AG10803 (cell line): Measurements from ENCODE around the gene LAGE3.

Experiments
- DNase-seq: peaks from one replicate; pipeline ENCODE4 v3.0.0; 2010; ENCODE audit warnings: low read depth
- H3K4me3 ChIP-seq: 2 replicates; pipeline ENCODE4 v1.5.1; 2011; ENCODE audit warnings: mild to moderate bottlenecking, low read length, control low read depth
- TF ChIP-seq, protein P1 (sequence below): conservative IDR thresholded peaks from 2 replicates; pipeline ENCODE4 v1.5.1; 2011; ENCODE audit warnings: mild to moderate bottlenecking, low read length, control low read depth, inconsistent platforms

The LAGE3 gene

DNA sequence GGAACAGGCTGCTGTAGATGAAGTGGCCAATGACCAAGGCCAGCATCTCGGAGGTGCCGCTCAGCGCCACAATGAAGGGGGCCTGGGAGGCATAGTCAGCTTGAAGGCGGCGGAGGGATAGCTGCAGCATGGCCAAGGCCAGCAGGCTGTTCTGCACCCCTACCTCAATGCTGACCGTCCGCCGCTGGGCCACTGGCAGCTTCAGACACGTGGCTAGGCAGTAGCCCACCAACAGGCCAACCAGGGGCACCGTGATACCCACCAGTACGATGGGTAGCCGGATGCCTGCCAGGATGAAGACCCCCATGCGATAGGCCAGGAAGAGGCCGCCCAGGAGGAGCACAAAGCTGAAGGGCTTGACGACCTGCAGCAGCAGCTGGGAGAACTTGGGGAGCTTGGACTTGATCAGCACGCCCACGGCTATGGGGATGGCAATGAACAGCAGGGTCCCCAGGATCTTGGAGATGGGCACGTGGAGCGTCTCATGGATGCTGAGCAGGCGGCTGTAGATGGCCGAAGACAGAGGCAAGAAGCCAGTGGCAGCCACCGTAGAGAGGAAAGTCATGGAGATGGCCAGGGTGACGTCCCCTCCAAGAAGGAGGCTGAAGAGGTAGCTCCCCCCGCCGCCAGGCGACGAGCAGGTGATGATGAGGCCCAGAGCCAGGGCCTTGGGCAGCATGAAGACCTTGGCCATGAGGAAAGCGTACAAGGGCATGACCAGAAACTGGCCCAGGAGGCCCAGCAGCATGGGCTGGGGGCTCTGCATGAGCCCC lies 8.6 kb upstream of the LAGE3 start:
- DNase-seq = no peak

DNA sequence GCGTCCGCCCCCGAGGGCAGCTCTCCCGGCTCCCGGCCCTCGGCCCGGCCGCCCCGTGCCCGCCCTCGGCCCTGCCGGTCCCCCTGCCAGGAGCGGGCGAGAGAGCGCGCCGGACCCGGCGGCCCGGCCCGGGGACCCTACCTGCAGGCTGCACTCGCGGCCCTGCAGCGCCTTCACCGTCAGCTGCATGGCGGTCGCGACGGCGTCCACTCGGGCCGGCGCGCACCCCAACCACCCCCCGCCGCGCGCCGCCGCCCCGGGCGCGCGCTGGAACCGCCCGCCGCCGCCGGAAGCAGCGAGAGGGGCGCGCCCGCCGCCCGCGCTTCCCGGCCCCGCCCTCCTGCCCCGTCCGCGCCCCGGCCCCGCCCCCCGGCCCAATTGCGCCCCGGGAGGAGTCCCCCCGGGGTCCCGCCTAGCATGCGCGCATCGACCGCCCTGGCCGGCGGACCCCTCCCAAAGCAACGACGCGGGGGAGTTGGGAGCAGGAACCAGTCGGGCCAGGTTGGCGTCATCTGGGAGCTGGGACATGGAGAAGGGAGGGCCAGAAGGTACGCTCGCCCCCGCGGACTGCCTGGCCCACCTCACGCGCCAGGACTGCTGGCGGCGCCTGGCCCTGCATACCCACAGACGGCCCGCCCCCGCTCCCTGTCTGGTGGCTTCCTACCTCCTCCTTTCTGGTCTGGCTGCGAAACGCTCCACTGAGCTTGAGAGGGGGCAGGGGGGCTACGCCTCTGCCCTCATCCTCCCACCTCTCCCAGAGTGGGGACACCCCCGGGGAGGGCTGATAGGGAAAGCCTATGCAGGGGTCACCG lies 7.5 kb upstream of the LAGE3 start, which contains the start of gene UBL4A:
Gene UBL4A (minus strand): TSS at position 220 of the 812 bp plus-strand sequence. CDS start 31 bp downstream, at position 189.
- peak within 1 kb of the TSS; percentile 64 for H3K4me3 ChIP-seq
- peak; percentile 27 for DNase-seq
- TF ChIP-seq, protein P1, sequence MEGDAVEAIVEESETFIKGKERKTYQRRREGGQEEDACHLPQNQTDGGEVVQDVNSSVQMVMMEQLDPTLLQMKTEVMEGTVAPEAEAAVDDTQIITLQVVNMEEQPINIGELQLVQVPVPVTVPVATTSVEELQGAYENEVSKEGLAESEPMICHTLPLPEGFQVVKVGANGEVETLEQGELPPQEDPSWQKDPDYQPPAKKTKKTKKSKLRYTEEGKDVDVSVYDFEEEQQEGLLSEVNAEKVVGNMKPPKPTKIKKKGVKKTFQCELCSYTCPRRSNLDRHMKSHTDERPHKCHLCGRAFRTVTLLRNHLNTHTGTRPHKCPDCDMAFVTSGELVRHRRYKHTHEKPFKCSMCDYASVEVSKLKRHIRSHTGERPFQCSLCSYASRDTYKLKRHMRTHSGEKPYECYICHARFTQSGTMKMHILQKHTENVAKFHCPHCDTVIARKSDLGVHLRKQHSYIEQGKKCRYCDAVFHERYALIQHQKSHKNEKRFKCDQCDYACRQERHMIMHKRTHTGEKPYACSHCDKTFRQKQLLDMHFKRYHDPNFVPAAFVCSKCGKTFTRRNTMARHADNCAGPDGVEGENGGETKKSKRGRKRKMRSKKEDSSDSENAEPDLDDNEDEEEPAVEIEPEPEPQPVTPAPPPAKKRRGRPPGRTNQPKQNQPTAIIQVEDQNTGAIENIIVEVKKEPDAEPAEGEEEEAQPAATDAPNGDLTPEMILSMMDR = no peak

More for the DNA sequence above, 8.6 kb upstream of the LAGE3 start:
- TF ChIP-seq, protein P1 = no peak
- no peak overlapping the region for H3K4me3 ChIP-seq

DNA sequence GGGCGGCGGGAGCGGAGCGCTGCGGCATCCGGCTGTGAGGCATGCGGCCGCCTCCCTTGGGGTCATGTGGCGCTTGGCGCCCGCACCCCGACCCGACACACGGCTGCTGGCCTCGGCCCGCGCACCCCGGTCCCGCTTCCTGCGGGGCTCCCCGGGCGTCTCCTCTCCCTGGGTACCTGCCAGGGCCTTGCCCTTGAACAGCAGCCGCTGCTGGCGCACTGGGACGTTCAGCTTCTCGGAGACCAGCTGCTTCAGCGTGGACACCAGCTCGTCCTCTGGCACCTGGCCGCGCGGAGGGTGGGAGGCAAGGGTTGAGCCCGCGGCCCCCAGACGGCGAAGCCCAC lies 6.9 kb upstream of the LAGE3 start:
- DNase-seq = no peak
- TF ChIP-seq, protein P1 = no peak
- peak overlapping the region; percentile 64 for H3K4me3 ChIP-seq

DNA sequence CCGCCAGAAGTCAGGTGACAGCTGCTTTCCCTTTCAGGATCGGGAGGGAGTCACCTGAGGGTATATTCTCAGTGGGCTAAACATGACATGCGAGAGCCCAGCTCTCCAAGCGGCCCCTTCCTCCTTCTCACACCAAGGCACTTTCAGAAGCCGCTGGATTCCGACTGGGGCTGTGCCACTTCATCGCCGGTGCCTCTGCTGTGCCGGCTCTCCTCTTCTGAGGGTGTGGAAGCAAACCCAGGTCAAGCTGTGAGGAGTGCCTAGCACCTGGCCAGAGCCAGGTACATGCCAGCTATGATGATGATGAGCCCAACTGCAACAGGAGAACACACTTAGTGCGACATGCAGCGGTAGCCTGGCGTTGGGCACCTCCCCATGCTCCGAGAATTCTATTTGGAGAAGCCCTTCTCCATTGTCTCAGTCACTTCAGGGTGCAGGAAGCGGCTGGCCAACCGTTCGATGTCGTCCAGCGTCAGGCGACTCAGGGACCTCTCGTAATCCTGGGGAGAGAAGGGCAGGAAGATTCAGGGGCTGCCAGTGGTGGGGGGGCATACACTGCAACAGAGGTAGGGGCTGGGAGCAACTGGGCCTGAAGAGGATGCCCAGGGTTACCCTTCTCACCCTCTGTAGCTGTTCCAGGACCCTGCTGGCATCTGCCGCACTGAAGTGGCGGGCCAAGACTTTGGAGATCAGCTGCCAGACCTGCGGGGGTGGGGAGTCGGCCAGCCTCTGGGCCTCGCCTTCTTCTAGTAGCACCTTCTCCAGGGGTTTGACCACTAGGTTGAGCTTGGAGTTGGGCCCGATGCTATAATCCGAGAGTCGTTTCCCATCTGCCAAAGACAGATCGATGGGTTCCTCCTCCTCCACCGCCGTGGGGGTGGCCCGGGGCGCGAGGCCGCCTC lies 6.3 kb upstream of the LAGE3 start:
- TF ChIP-seq, protein P1 = no peak
- DNase-seq = no peak
- H3K4me3 ChIP-seq = peak overlapping the region; percentile 64

DNA sequence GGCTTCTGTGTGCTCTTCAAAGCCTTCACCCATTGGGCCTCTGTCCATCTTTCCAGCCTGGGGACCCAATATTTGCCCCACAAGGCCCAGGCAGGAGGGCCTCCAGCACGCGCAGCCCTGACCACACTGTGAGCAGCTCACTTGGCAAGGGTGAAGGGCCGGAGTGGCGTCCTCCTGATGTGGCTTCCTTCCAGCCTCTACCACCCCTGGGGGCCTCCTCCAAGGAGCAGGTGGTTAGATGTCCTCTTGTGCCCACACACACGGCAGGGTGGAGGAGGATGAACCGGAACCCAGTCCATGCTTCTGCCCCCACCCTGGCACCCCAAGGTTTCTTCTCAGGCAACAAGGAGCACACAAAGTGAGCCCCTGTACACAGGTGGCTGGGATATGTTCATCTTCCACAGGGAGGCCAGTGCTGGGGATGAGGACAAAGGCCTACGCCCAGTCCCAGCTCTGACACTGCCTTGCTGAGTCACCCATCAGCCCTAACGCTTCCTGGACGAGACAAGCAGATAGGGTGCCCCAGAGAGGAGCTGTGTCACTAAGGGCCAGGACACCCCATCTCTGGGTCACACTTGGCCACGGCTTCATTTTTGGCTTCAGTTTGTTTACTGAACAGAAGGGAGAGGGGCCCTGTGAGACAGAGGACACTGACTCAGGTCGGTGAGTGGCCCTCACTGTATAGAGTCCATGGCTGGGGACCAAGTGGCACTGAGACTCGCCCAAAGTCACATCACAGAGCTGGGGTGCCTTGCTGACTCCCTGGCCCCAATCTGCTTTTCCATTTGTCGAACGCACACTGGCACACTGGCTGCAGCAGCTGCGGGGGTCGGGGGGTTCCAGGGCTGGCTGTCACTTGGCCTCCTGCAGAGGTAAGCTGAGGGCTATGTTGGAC lies 5.4 kb upstream of the LAGE3 start:
- TF ChIP-seq, protein P1 = no peak

DNA sequence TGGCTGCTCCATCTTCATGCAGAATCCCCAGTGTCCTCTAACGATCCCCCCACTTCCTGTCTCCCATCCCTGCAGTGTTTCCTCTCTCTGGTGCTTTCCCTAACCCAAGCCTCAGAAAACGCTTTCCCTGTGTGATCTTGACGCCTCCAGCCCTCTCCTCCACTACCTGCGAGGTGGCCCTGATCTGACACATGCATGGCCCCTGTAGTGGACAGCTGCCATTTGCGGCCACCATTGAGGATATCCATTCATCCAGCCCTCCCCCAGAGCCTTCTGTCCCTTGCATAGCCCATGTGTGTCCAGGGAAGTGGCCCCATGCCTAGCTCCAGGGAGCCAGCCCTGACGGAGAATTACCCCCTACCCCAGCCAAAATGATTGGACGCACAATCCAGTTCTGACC lies 4.2 kb upstream of the LAGE3 start:
- H3K4me3 ChIP-seq = no peak overlapping the region
- TF ChIP-seq, protein P1 = no peak
- DNase-seq = no peak

More for the DNA sequence above, 5.4 kb upstream of the LAGE3 start:
- DNase-seq = no peak
- no peak overlapping the region for H3K4me3 ChIP-seq
